Thymus (tissue), 11 donors: ENCODE results near the gene CARMIL1. TPM values are rescaled to one million over a fixed set of nuclear protein-coding genes. Genes with fewer than 3 reads are reported as not detected.
A peak's percentile ranks its signal among the peaks of the same experiment; 100 is the strongest.

Experiments
- DNase-seq, 9 donors: peaks; one replicate each; pipeline ENCODE4 v3.0.0-alpha.2; 2013; ENCODE audit warnings: low spot score in 9 of 9, low read depth in 6 of 9, missing footprints in 1 of 9
- H3K27ac ChIP-seq, 2 donors: one replicate each; pipeline ENCODE4 v1.5.1; 2013; ENCODE audit warnings: control low read depth in 1 of 2, low read depth in 1 of 2, low read length in 1 of 2, mild to moderate bottlenecking in 1 of 2, moderate library complexity in 1 of 2
- H3K27me3 ChIP-seq, 2 donors: one replicate each; pipeline ENCODE4 v1.5.1; 2013; ENCODE audit warnings: low read length in 1 of 2; ENCODE audit not compliant: control insufficient read depth in 2 of 2, insufficient read depth in 1 of 2
- H3K36me3 ChIP-seq, 2 donors: one replicate each; pipeline ENCODE4 v1.5.1; 2013; ENCODE audit warnings: low read length in 1 of 2, mild to moderate bottlenecking in 1 of 2, moderate library complexity in 1 of 2; ENCODE audit not compliant: control insufficient read depth in 2 of 2, insufficient read depth in 2 of 2
- H3K4me1 ChIP-seq, 2 donors: one replicate each; pipeline ENCODE4 v1.5.1; 2013; ENCODE audit warnings: low read length in 2 of 2; ENCODE audit not compliant: control insufficient read depth in 2 of 2, insufficient read depth in 2 of 2
- H3K4me3 ChIP-seq, 2 donors: one replicate each; pipeline ENCODE4 v1.5.1; 2013; ENCODE audit warnings: low read length in 2 of 2, control low read depth in 1 of 2, mild to moderate bottlenecking in 1 of 2
- H3K9me3 ChIP-seq, 2 donors: one replicate each; pipeline ENCODE4 v1.5.1; 2013; ENCODE audit warnings: low read length in 1 of 2, mild to moderate bottlenecking in 1 of 2; ENCODE audit not compliant: control insufficient read depth in 2 of 2, insufficient read depth in 1 of 2
- WGBS: extraction: QIAGEN DNeasy Blood & Tissue Kit; methylation state at CpG from one replicate; pipeline ENCODE4 v1.1.7; 2013; 5-methylcytosine and 5-hydroxymethylcytosine counted together
- polyA plus RNA-seq: library from polyadenylated mRNA; stranded (reverse); fragments of 200-250 nt; gene quantifications from one replicate; pipeline ENCODE4 v1.2.3, GENCODE V29; 2013
- total RNA-seq: library from RNA; stranded (reverse); fragments of 120-200 nt; gene quantifications from one replicate; pipeline ENCODE4 v1.2.4, GENCODE V29; 2013
- donor health status: healthy.

CARMIL1 gene
- total and polyA plus RNA-seq, 2 donors = 17.4 to 29.9 TPM

DNA sequence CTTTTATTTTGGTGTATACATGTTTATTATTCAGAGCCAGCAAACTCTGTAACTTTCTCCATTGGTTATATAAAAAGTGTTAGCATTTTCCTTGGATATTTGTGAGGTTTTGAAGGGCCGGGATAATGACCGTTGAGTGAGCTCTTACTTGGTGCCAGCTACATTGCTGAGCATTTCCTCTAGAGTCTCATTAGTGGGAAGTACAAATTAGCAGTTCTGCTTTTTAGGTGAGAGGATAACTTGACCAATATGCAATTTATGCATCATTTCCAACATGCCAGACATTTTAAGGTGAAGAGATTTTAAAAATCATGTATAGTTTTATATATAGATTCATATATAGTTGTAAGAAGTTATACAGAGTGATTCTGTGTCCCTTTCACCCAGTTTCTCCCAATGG lies 84.3 kb downstream of the CARMIL1 start:
- H3K27me3 ChIP-seq = no peaks in the 10 kb centered on the region
- WGBS = 22% methylated on average over 2 of the region's 2 CpGs
- H3K4me3 ChIP-seq = no peak overlapping the region
- no peak for DNase-seq
- no peaks in the 10 kb centered on the region for H3K9me3 ChIP-seq
- H3K4me1 ChIP-seq = peaks cover 26 to 44% of the 10 kb centered on the region in 2 donors
- no peak overlapping the region for H3K27ac ChIP-seq
- H3K36me3 ChIP-seq = no peaks in the 10 kb centered on the region

DNA sequence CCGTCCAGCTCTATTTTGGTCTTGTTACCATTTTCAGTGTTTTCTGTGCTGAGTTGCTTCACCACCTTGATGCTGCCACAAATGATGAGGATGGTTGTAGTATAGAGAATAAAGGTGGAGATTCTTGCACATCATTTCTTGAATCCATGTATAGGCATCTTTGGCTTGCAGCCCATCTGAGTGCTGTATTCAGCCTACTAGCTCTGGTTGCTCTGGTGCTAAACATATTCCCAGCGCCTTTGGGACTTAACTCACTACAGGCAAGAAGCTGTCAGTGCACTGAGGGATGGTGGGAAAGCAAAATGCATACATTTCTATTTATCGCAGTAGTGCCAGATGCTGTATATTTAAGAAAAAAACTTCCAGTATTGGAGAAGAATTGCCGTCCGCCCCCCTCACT lies 86.0 kb downstream of the CARMIL1 start:
- no peak for DNase-seq
- Histone ChIP-seq H3K27ac (no peak overlapping the region), H3K27me3 (no peaks in the 10 kb centered on the region), H3K36me3 (no peaks in the 10 kb centered on the region), H3K4me3 (no peak overlapping the region), H3K4me1 (peaks cover 30 to 48% of the 10 kb centered on the region in 2 donors), H3K9me3 (no peaks in the 10 kb centered on the region)
- WGBS = 99% methylated on average over 5 of the region's 5 CpGs

GRCh38 chr6:25366903-25367545 lies 87.8 kb downstream of the CARMIL1 start:
- peak overlapping the region; percentile 49 to 50 for H3K4me3 ChIP-seq
- WGBS = 1% methylated on average over 1 of the region's 1 CpG

DNA sequence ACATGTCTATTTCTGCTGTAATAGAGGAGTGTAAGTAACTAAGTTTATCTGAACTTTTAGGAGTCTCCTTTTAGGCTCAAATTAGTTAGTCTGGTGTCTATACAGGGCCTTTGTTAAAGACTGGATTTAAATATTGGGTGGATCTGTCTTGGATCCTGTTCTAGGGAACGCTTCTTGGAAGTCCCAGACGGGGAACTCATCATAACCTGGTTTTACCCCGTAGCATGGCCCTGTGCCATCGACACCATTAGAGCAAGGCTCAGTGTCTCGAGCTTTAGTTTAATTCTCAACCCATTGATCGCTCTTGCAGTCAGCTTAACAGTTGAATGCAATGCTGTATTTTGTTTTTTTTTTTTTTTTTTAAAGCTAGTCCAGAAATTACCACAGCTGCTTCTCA lies 89.9 kb downstream of the CARMIL1 start:
- Histone ChIP-seq H3K27me3 (no peaks in the 10 kb centered on the region), H3K9me3 (no peaks in the 10 kb centered on the region), H3K36me3 (no peaks in the 10 kb centered on the region), H3K4me3 (peak overlapping the region; percentile 11 to 45), H3K4me1 (peaks cover 34 to 49% of the 10 kb centered on the region in 2 donors), H3K27ac (peak overlapping the region; percentile 92 to 99)
- no peak for DNase-seq
- 82% methylated on average over 6 of the region's 6 CpGs for WGBS

More at GRCh38 chr6:25366903-25367545, 87.8 kb downstream of the CARMIL1 start:
- no peaks in the 10 kb centered on the region for H3K36me3 ChIP-seq
- peaks cover 34 to 49% of the 10 kb centered on the region in 2 donors for H3K4me1 ChIP-seq
- H3K27ac ChIP-seq = peak overlapping the region; percentile 92 to 97
- H3K9me3 ChIP-seq = no peaks in the 10 kb centered on the region
- no peaks in the 10 kb centered on the region for H3K27me3 ChIP-seq
- DNase-seq = peak; percentile 60 to 92 (median 77)

- peak overlapping the region; percentile 11 to 45 for H3K4me3 ChIP-seq
- no peaks in the 10 kb centered on the region for H3K9me3 ChIP-seq
- no peaks in the 10 kb centered on the region for H3K36me3 ChIP-seq
- DNase-seq = peak; percentile 40 to 87 (median 63)
- no peaks in the 10 kb centered on the region for H3K27me3 ChIP-seq
- H3K4me1 ChIP-seq = peaks cover 34 to 49% of the 10 kb centered on the region in 2 donors
- WGBS = 32% methylated on average over 10 of the region's 10 CpGs
- H3K27ac ChIP-seq = peak overlapping the region; percentile 92 to 99
These were observed 90.4 kb downstream of the CARMIL1 start for GRCh38 chr6:25369433-25370177.

DNA sequence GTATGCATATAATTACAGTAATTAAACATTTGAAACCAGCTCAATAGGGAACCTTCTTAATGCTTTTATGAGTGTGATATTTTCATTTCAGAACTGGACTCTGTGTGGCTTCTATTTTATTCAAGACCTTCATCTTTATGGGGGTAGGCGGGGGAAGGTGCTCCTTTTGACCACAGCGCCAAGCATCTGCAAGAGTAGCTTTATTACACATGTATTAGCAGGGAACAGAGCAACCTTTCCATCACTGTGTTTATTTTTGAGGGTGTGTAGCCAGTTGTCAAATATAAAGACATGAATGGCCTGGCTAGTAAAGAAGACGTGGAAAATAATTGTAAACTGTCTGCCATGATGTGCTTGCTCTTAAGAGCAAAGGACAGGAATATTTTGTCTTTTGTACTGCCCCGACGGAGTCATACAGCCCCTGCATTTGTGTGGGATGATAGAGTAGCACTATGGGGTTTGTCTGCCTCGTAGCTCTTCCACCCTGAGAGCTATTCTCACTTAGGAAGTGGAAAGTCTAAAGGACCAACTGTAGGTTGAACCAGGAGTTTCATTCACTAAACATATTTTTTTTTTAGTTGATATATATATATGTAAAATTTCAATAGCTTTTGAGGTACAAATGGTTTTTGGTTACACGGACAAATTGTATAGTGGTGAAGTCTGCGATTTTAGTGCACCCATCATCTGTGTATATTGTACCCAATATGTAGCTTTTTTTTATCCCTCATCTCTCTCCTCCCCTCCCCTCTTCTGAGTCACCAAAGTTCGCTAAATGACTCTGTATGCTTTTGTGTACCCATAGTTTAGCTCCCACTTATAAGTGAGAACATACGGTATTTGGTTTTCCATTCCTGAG lies 91.2 kb downstream of the CARMIL1 start:
- no peak for DNase-seq
- H3K4me3 ChIP-seq = no peak overlapping the region
- peaks cover 34 to 46% of the 10 kb centered on the region in 2 donors for H3K4me1 ChIP-seq
- H3K27me3 ChIP-seq = no peaks in the 10 kb centered on the region
- H3K36me3 ChIP-seq = no peaks in the 10 kb centered on the region
- WGBS = 92% methylated on average over 10 of the region's 10 CpGs
- H3K27ac ChIP-seq = peak overlapping the region in 1 of 2 donors; percentile 92
- H3K9me3 ChIP-seq = no peaks in the 10 kb centered on the region

DNA sequence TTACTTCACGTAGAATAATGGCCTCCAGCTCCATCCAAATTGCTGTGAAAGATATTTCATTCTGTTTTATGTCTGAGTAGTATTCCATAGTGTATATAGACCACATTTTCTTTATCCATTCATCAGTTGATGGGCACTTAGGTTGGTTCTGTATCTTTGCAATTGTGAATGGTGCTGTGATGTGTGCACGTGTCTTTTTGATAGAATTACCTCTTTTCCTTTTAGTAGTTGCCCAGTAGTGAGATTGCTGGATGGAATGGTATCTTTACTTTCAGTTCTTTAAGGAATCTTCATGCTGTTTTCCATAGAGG lies 91.8 kb downstream of the CARMIL1 start:
- H3K9me3 ChIP-seq = no peaks in the 10 kb centered on the region
- H3K27ac ChIP-seq = no peak overlapping the region
- H3K36me3 ChIP-seq = no peaks in the 10 kb centered on the region
- 95% methylated on average over 2 of the region's 2 CpGs for WGBS
- no peak for DNase-seq
- H3K4me1 ChIP-seq = peaks cover 28 to 40% of the 10 kb centered on the region in 2 donors
- no peak overlapping the region for H3K4me3 ChIP-seq
- H3K27me3 ChIP-seq = no peaks in the 10 kb centered on the region

GRCh38 chr6:25375125-25375524 lies 96.0 kb downstream of the CARMIL1 start:
- H3K4me1 ChIP-seq = peaks cover 14 to 23% of the 10 kb centered on the region in 2 donors
- H3K4me3 ChIP-seq = no peak overlapping the region
- H3K36me3 ChIP-seq = no peaks in the 10 kb centered on the region
- no peak for DNase-seq
- H3K27ac ChIP-seq = no peak overlapping the region
- WGBS = 100% methylated on average over 1 of the region's 1 CpG
- H3K27me3 ChIP-seq = no peaks in the 10 kb centered on the region
- peaks cover 0 to 2% of the 10 kb centered on the region in 2 donors for H3K9me3 ChIP-seq

GRCh38 chr6:25377664-25378063 lies 98.5 kb downstream of the CARMIL1 start:
- Histone ChIP-seq H3K4me1 (peaks cover 10 to 16% of the 10 kb centered on the region in 2 donors), H3K27ac (peak overlapping the region in 1 of 2 donors; percentile 89), H3K9me3 (peaks cover 0 to 7% of the 10 kb centered on the region in 2 donors), H3K4me3 (no peak overlapping the region), H3K27me3 (no peaks in the 10 kb centered on the region), H3K36me3 (no peaks in the 10 kb centered on the region)
- peak in 4 of 9 donors; percentile 28 to 62 (median 44) for DNase-seq
- 94% methylated on average over 1 of the region's 1 CpG for WGBS
